ENCODE results near the gene UGT1A5. TPM values are rescaled to one million over a fixed set of nuclear protein-coding genes. Genes with fewer than 3 reads are reported as not detected.

The UGT1A5 gene
- total RNA-seq, 2 donors from 2014 or later = 2.1 to 3.7 TPM

DNA sequence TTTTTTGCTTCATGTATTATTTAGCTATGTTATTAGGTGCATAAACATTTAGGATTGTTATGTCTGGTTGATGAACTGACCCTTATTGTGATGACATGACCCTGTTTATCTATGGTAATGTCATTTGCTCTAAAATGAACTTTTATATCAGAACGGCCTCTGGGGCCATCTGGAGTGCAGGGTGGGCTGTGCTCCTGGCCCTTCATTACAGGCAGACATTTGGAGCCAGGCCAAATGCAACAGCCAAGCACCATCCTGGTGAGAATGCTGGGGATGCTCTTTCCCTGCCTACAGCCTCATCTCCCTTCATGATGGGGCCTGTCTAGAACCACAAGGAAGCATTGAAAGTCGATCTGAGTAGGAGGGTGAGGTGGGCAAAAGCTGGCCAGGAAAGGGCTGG, 103.6 kb downstream of the UGT1A5 start:
- DNase-seq (no peak), ATAC-seq (no peak)

DNA sequence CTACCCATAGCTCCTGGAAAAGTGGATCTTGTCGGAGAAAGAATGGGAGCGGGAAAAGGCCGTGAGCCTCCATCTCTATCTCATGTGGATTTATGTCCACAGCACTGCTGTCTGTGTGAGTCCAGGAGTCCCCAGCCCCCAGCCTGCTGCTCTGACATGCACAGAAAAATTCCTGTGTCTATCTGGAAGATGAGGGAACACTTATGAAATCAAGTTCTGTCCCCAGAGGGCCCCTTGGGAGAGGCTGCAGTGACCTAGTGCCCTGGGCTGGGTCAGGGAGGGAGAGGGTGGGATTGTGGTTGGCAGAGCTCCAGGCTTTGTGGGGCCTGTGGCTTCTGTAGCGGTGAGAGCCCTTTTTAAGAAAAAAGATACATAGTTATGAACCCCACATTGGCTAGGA, 104.1 kb downstream of the UGT1A5 start:
- ATAC-seq (no peak), DNase-seq (no peak)
- intact Hi-C loops (cut with DNase I, micrococcal nuclease) = no loop called here

More for the DNA sequence above, 103.6 kb downstream of the UGT1A5 start:
- intact Hi-C loops (cut with DNase I, micrococcal nuclease) = no loop called here

DNA sequence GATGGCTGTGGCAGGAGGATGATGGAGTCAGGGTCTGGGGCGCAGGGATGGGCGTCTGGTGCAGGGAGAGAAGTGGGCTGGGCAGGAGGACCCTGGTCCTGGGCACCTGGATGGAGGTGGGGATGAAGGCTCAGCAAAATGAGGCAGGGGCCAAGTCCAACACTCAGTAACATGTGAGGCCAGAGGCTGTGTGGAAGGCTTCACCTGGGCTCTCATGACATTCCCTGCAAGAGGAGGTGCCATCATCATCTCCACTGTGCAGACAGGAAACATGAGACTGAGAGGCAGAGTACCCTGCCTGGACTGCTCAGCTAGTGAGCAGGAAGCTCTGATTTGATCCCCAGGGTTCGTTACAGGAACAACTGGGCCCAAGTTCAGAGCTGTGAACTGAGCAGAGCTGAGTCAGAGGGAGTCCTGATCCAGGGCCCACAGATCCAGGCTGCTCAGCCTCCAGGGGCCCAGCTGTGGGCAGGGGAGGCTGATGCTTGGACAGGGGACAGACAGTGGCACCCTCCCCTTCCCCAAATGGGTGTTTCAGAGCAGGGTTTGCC, 104.7 kb downstream of the UGT1A5 start:
- DNase-seq (no peak), ATAC-seq (no peak)
- intact Hi-C loops (cut with DNase I, micrococcal nuclease) = no loop called here

DNA sequence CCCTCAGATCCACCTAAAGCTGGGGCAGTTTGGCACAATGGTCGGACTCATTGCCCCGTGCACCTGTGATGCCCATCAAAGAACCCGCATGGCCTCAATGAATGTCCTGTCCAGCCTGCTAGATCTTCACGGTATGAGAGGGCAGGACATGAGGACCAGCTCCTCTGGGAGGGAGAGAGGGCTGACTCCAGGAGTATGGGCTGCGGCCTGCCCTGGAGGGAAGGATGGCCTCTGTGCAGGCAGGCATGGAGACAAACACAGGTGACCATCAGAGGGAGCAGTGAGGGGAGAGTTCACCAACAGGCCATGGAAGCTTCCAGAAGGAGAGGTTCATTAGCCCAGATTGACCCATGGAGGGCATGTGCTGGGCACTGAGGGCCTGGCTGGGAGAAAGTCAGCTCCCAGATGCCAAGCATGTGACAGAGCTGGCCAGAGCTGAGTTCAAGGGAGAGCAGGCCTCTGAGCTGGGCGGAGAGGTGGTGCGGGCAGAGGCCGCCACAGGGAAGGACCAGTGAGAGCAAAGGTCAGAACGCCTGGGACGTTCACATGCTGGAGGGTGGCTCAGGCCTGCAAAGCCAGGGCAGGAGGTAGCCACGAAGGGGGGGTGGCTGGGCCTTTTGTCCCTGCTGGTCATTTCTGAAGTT, 105.4 kb downstream of the UGT1A5 start:
- intact Hi-C loops (cut with DNase I, micrococcal nuclease) = no loop called here
- ATAC-seq (peak; percentile 51), DNase-seq (no peak)

DNA sequence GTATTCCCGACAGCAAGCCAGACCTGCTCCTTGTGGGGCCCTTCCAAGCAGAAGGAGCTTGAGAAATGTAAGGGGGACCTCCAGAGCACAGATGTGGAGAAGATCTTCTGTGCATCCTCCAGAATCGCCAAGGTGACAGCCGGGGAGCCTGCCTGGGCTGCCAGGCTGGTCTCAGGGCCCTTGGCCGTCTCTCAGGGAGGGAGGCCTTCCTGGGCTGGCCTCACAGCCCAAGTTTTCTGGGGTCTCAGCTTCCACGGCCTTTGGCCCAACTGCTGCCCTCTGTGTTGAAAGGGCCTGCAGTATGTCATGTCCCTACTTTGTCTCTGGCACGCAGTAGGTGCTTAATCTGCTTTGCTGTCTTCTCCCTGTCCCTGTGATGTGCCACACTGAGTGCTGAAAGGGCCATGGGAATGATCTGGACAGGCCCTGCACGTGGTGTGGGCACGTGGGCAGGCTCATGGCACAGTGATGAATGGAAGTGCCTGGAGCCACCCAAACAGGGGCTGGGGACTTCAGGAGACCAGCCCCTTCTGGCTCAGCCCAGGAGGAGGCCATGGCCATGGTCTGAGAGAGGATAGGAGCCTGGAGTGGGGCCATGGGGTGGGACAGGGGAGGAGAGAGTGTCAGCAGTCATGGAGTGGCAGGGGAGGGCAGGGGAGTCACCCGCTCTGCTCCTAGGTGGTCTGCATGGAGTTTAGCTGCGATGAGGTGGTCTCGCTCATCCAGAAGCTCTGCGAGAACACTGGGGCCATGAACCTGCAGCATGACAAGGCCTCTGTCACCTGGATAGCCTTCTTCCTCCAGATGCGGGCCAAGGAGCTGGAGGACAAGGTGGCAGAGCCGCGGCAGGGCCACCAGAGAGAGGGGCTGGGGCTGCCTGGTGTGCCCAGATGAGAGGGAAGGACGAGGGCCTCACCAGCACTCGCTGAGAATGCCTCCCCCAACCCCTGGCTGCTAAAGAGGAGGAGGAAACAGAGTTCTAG, 106.2 kb downstream of the UGT1A5 start:
- intact Hi-C loops (cut with DNase I, micrococcal nuclease) = no loop called here
- ATAC-seq = no peak
- DNase-seq = no peak

DNA sequence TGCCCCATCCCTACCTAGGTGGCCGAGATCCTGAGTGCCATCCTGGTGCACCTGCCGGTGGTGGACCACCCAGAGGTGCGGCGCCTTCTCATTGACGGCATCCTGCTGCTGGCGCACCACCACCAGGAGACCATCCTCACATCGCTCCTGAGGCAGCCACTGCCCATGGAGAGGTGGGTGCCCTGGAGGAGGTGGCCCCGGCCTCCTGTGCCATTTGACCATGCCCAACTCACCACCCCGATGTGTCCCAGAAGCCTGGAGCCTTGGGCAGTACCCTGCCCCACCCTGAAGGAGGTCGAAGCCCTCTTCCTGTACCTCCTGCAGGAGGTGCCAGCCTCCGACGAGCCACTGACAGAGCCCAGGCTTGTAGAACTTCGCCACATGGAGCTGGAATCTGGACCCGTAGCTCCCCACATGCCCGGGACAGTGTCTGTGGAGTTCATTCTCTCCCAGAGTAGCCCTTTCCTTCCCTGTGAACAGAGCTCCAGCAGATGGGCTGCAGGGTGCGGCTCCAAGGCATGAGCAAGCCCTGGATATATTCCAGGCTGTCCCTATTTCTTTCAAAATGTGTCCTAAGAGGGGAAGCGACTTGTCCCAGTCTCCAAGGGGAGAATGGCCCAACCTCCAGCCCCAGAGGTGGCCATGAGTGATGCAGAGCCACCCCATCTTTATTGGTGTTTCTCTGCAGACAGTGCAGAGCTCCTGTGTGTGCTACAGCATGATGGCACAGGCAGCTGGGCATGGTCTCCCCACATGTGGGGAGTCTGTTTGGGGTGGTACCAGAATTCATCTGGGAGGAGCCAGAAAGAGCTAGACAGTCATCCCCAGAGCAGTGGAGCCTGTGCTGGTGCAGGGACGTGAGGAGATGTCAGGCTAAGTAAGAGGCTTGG, 107.4 kb downstream of the UGT1A5 start:
- DNase-seq (no peak), ATAC-seq (no peak)
- intact Hi-C loops (cut with DNase I, micrococcal nuclease) = no loop called here

DNA sequence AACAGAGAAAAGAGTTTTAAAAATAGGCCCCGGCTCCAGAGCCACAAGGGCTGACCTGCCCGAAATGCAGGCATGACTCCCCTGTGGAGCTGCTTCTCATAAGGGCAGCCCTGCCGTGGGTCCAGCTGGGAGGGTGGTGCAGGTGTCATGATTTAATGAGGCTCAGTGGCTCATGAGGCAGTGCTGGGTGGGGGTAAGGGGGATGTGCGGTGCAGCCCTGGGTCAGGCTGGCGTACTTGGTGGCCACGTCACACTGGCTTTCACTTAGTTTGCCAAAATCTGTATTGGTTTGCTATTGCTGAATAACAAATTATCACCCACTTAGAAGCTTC, 108.0 kb downstream of the UGT1A5 start:
- ATAC-seq (no peak), DNase-seq (no peak)
- intact Hi-C loops (cut with DNase I, micrococcal nuclease) = no loop called here

DNA sequence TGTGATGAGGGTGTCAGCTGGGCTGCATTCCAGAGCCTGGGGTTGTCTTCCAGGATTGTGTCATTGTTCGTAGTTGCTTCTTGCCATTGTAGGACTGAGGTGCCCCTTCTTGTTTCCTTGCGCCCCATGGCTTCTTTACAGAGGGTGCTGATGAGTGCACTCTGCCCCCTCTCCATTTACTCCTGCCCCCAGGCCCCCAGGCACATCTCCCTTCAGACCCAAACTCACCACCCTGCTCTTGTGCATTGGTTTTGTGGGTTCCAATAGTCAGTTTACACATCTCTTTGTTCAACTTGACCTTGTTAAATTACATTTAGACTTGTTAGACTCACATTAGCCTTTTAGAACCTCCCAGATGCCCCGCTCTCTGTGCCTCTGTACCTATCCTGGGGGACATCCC, 108.5 kb downstream of the UGT1A5 start:
- no peak for DNase-seq
- no peak for ATAC-seq
- intact Hi-C loops (cut with DNase I, micrococcal nuclease) = no loop called here

DNA sequence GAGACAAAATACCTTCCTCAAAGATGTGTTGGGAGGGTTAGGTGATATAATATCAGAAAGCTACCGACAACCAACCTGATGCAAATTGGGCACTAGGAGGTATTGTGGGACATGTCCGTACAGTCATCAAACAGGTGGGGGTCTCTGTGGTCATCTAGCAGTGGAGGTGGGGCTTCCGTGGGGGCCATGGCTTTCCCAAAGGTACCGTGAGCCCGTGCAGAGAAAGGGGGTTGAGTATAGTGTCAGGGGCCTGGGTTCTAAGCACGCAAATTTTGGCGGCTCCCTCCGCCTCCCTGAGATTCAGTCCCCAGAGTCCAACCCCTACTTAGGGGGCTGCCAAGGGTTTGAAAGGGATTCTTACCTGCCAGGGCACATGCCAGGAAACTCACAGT, 109.0 kb downstream of the UGT1A5 start:
- DNase-seq (no peak), ATAC-seq (no peak)
- intact Hi-C loops (cut with DNase I, micrococcal nuclease) = no loop called here

DNA sequence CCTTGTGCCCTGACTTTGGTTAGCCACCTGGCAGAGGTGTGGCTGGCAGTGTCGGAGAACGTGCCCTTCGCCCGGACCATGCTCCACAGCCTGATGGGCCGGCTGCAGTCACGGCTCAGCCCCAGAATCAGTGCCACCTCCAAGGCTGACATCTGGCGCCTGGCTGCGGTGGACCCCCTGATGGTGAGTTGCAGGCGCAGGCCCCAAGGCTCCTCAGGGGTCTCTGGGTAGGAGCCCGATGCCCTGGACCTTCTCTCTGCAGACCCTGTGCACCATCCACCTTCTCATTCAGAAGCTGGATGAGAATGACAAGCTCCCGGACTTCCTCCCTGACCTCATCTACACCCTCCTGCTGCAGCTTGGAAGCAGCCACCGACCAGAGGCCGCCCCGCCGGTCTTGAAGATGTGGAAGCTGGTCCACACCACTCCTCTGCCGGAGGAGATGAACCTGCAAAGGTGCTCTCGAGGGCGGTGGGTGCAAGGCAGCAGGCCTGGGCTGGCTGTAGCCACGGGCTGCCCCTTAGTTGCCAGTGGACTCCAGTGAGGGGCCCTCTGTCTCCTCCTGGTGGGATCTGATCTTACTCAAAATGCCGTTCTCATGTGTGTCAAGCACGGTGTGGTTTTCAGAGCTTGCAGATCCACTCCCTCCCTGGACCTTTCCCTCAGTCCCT, 109.5 kb downstream of the UGT1A5 start:
- intact Hi-C loops (cut with DNase I, micrococcal nuclease) = no loop called here
- no peak for ATAC-seq
- no peak for DNase-seq

Other genes starting within 250 kb of the UGT1A5 start
- gene USP40, start 146.1 kb upstream of the UGT1A5 start, total RNA-seq = 10 to 100 TPM; 26.4 to 27.9 TPM
- 10 to 100 TPM; 19.3 to 25.1 TPM for gene UGT1A8, start 95.3 kb upstream of the UGT1A5 start, total RNA-seq
- gene UGT1A10, start 76.5 kb upstream of the UGT1A5 start, total RNA-seq = 100 to 1,000 TPM in 1 of 2 donors, 10 to 100 TPM in 1; 84.8 to 112 TPM
- gene UGT1A9, start 41.0 kb upstream of the UGT1A5 start, total RNA-seq = 1 to 10 TPM; 4.1 to 5.2 TPM
- 1 to 10 TPM; 5.6 to 6.8 TPM for gene UGT1A7, start 31.0 kb upstream of the UGT1A5 start, total RNA-seq
- gene UGT1A6, start 20.0 kb upstream of the UGT1A5 start, total RNA-seq = 10 to 100 TPM in 1 of 2 donors, 1 to 10 TPM in 1; 6.4 to 10.2 TPM
- gene UGT1A4, start 5.8 kb downstream of the UGT1A5 start, total RNA-seq = 1 to 10 TPM; 2.2 to 4.0 TPM
- gene UGT1A3, start 16.1 kb downstream of the UGT1A5 start, total RNA-seq = 1 to 10 TPM; 2.0 to 3.0 TPM
- 10 to 100 TPM in 1 of 2 donors, 1 to 10 TPM in 1; 4.0 to 13.6 TPM for gene UGT1A1, start 47.4 kb downstream of the UGT1A5 start, total RNA-seq
- gene MROH2A, start 65.4 kb downstream of the UGT1A5 start, total RNA-seq = under 1 TPM in 1 of 2 donors, not detected in 1; 0.24 TPM
- gene HJURP, start 141.6 kb downstream of the UGT1A5 start, total RNA-seq = 1 to 10 TPM; 1.7 to 6.3 TPM
- gene TRPM8, start 204.5 kb downstream of the UGT1A5 start, total RNA-seq = not detected